Vagina (tissue), 2 donors: Measurements from ENCODE around the gene STAT6.

Experiments
- POLR2AphosphoS5 ChIP-seq, 2 donors: sonication (generic); formaldehyde crosslinking; IDR thresholded peaks; one replicate each; pipeline ENCODE4 v1.9.0; 2017; ENCODE audit warnings: antibody characterized with exemption in 2 of 2, mild to moderate bottlenecking in 2 of 2, low read depth in 1 of 2; ENCODE audit not compliant: insufficient read depth in 1 of 2
- TF ChIP-seq, protein P1 (sequence below), 3 experiments: fragments of 450-650 bp in 2 of 3; fragments of 200-600 bp in 1 of 3; sonication (generic) in 1 of 3; IDR thresholded peaks; one replicate each; pipeline ENCODE4 v1.5.1; 2017 to 2019; ENCODE audit warnings: antibody characterized with exemption in 3 of 3, mild to moderate bottlenecking in 2 of 3, moderate library complexity in 2 of 3

DNA sequence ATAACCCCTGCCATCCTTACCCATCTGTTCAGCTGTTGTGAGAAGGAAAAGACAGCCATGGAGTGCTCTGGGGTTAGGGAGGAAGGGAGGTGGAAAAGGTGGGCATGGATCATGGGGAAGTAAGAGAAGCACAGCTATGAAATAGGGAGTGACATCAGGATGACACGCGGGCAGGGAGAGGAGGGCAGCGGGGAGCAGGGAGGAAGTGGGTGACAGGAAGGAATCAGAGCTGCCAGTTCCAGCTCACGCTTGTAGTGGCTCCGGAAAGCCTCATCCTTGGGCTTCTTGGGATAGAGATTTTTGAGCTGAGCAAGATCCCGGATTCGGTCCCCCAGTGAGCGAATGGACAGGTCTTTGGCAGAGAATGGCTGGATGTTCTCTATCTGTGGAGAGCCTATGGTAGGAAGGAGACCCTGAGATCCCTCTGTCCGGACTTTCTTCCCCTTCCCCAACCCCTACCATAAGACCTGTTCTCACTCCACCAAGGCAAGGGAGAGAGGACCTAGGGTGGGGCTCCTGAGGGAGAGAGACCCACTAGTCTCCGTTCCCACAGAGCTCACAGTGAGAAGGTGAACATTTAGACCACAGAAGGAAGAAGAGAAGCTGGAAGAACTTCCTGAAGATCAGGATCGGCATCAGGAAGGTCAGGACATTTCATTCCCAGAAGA lies 12.0 kb downstream of the STAT6 start:
- TF ChIP-seq, protein P1, sequence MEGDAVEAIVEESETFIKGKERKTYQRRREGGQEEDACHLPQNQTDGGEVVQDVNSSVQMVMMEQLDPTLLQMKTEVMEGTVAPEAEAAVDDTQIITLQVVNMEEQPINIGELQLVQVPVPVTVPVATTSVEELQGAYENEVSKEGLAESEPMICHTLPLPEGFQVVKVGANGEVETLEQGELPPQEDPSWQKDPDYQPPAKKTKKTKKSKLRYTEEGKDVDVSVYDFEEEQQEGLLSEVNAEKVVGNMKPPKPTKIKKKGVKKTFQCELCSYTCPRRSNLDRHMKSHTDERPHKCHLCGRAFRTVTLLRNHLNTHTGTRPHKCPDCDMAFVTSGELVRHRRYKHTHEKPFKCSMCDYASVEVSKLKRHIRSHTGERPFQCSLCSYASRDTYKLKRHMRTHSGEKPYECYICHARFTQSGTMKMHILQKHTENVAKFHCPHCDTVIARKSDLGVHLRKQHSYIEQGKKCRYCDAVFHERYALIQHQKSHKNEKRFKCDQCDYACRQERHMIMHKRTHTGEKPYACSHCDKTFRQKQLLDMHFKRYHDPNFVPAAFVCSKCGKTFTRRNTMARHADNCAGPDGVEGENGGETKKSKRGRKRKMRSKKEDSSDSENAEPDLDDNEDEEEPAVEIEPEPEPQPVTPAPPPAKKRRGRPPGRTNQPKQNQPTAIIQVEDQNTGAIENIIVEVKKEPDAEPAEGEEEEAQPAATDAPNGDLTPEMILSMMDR (IDR thresholded peaks at IDR 0.05): no peak
- TF ChIP-seq POLR2AphosphoS5 (IDR thresholded peaks at IDR 0.05; ENCODE audit: insufficient read depth in 1 of 2, low read depth in 1 of 2): no peak
